IMR-90 (cell line): Measurements from ENCODE around the gene NPR2.

Experiments used
- BHLHE40 ChIP-seq: fragments of 150-350 bp; IDR thresholded peaks from 2 replicates; pipeline ENCODE4 v1.6.1; 2016; ENCODE audit warnings: mild to moderate bottlenecking, low read depth, low read length
- MAFK ChIP-seq: IDR thresholded peaks from 2 replicates; pipeline ENCODE4 v1.6.1; 2012; ENCODE audit warnings: low read depth, low read length, improper control_type of control experiment
- RAD21 ChIP-seq: IDR thresholded peaks from 2 replicates; pipeline ENCODE4 v1.6.1; 2012; ENCODE audit warnings: low read length, improper control_type of control experiment
- TF ChIP-seq, protein P1 (sequence below): conservative IDR thresholded peaks from 2 replicates; pipeline ENCODE4 v1.5.1; 2012; ENCODE audit warnings: mild to moderate bottlenecking, low read depth, low read length, improper control_type of control experiment

- TF ChIP-seq, protein P1, sequence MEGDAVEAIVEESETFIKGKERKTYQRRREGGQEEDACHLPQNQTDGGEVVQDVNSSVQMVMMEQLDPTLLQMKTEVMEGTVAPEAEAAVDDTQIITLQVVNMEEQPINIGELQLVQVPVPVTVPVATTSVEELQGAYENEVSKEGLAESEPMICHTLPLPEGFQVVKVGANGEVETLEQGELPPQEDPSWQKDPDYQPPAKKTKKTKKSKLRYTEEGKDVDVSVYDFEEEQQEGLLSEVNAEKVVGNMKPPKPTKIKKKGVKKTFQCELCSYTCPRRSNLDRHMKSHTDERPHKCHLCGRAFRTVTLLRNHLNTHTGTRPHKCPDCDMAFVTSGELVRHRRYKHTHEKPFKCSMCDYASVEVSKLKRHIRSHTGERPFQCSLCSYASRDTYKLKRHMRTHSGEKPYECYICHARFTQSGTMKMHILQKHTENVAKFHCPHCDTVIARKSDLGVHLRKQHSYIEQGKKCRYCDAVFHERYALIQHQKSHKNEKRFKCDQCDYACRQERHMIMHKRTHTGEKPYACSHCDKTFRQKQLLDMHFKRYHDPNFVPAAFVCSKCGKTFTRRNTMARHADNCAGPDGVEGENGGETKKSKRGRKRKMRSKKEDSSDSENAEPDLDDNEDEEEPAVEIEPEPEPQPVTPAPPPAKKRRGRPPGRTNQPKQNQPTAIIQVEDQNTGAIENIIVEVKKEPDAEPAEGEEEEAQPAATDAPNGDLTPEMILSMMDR, result no peak
- TF ChIP-seq BHLHE40 (no peak), RAD21 (no peak), MAFK (no peak)
Measured at GRCh38 chr9:35856882-35857281, 65.5 kb downstream of the NPR2 start.
